GM19463 (cell line): ENCODE results near the gene CPT1B.
"Not testable (repeated sequence)": the region's sequence is repeated elsewhere in the genome, so short reads cannot be mapped to it uniquely, and the experiment has no call there.

Experiments used
- ATAC-seq: cut with Tn5 transposase; IDR thresholded peaks from one replicate; pipeline ENCODE4 v1.9.1; 2021; ENCODE audit warnings: mild to moderate bottlenecking, moderate library complexity; ENCODE audit not compliant: unreplicated experiment

CPT1B gene

GRCh38 chr22:50577987-50578775 is at the start of gene CPT1B:
Gene CPT1B, minus strand, starts transcription at chr22:50578427. Its CDS starts 512 bp downstream, at chr22:50577915.
- ATAC-seq = no peak

GRCh38 chr22:50626850-50627641 is 48.8 kb upstream of the CPT1B start:
- no peak for ATAC-seq

- ATAC-seq = no peak
These were observed 48.2 kb upstream of the CPT1B start for GRCh38 chr22:50626314-50626849.

- ATAC-seq = no peak
These were observed 47.5 kb upstream of the CPT1B start for GRCh38 chr22:50625568-50626313.

- no peak for ATAC-seq
These were observed 46.9 kb upstream of the CPT1B start for GRCh38 chr22:50625131-50625567.

- no peak for ATAC-seq
These were observed 46.3 kb upstream of the CPT1B start for GRCh38 chr22:50624347-50625130.

GRCh38 chr22:50622723-50623327 is 44.6 kb upstream of the CPT1B start:
- ATAC-seq = no peak

- ATAC-seq = no peak
These were observed 43.9 kb upstream of the CPT1B start for GRCh38 chr22:50621948-50622722.

- ATAC-seq = no peak
These were observed 43.2 kb upstream of the CPT1B start for GRCh38 chr22:50621356-50621880.

- ATAC-seq = no peak
These were observed 42.5 kb upstream of the CPT1B start for GRCh38 chr22:50620593-50621355.

GRCh38 chr22:50614296-50614695 is 36.1 kb upstream of the CPT1B start:
- ATAC-seq = not testable (repeated sequence)

- ATAC-seq = no peak
These were observed 35.2 kb upstream of the CPT1B start for GRCh38 chr22:50613291-50613981.

GRCh38 chr22:50612528-50613221 is 34.4 kb upstream of the CPT1B start:
- ATAC-seq = no peak

GRCh38 chr22:50612168-50612527 is 33.9 kb upstream of the CPT1B start:
- no peak for ATAC-seq

GRCh38 chr22:50611341-50612060 is 33.3 kb upstream of the CPT1B start:
- ATAC-seq = no peak

GRCh38 chr22:50610581-50610980 is 32.4 kb upstream of the CPT1B start:
- no peak for ATAC-seq
